Brain microvascular endothelial cell (primary cell): ENCODE data around the gene TFEB.

Experiments used
- DNase-seq: peaks from one replicate; pipeline ENCODE4 v3.0.0-alpha.2; 2020
- H3K27ac ChIP-seq: fragments of 250-450 bp; sonication (Bioruptor Pico); 2 replicates; pipeline ENCODE4 v1.5.1; 2020; ENCODE audit warnings: mild to moderate bottlenecking, moderate library complexity
- H3K27me3 ChIP-seq: fragments of 250-450 bp; sonication (Bioruptor Pico); replicated peaks from 2 replicates; pipeline ENCODE4 v1.5.1; 2020; ENCODE audit warnings: mild to moderate bottlenecking
- H3K36me3 ChIP-seq: fragments of 250-450 bp; sonication (Bioruptor Pico); replicated peaks from 2 replicates; pipeline ENCODE4 v1.5.1; 2020; ENCODE audit warnings: mild to moderate bottlenecking
- H3K4me3 ChIP-seq: 2 replicates; pipeline ENCODE4 v1.5.1; 2011; ENCODE audit warnings: low read depth, mild to moderate bottlenecking, control low read depth, low read length, moderate library complexity
- CTCF ChIP-seq: IDR thresholded peaks from 2 replicates; pipeline ENCODE4 v1.5.1; 2011; ENCODE audit warnings: low read depth, mild to moderate bottlenecking, moderate library complexity, low read length, control low read depth, inconsistent platforms; ENCODE audit errors: missing control alignments
- in situ Hi-C: cut with HindIII; loops from 2 replicates; pipeline ENCODE4 v1.10.0; 2017; ENCODE audit warnings: low sequenced_read_pairs, low pct_ligation_motif_present

Gene TFEB

DNA sequence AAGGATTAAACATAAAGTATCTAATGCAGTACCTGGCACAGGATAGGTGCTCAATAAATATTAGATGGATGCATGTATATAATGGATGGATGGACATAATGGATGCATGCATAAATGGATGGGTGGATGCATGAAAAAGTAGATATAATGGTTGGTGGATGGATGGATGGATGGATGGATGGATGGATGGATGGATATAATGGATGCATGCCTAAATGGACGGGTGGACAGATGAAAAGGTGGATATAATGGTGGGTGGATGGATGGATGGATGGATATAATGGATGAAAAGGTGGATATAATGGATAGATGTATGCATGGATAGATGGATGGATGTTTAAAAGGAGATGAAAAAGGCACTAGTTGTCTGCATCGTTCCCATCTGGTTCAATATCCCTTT is 26.0 kb downstream of the TFEB start:
- no peak for TF ChIP-seq CTCF
- in situ Hi-C loops: no loop called here
- no peak overlapping the region for H3K4me3 ChIP-seq
- no peaks in the 10 kb centered on the region for H3K27me3 ChIP-seq
- DNase-seq: no peak
- no peaks in the 10 kb centered on the region for H3K36me3 ChIP-seq
- no peak overlapping the region for H3K27ac ChIP-seq

DNA sequence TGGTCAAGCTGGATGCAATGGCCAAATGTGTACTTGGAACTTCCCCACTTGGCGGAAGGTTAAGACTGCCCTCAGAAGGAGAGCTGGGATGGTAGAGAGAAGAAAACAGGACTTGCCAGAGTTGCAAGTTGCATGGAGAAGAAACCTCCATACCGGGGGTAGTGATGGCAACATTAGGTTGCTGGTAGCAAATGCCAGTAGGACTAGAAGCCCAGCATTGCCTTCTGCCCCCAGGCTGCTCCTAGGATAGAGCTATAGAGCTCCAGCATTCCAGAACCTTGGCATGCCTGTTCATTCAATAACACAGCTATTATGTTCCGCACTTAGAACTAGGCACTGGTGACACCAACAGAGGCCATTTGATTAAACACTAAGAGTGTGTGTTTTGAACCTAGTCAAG is 26.6 kb downstream of the TFEB start:
- DNase-seq: no peak
- Histone ChIP-seq H3K27me3 (no peaks in the 10 kb centered on the region), H3K27ac (no peak overlapping the region), H3K36me3 (no peaks in the 10 kb centered on the region), H3K4me3 (no peak overlapping the region)
- no peak for TF ChIP-seq CTCF
- in situ Hi-C loops: no loop called here

DNA sequence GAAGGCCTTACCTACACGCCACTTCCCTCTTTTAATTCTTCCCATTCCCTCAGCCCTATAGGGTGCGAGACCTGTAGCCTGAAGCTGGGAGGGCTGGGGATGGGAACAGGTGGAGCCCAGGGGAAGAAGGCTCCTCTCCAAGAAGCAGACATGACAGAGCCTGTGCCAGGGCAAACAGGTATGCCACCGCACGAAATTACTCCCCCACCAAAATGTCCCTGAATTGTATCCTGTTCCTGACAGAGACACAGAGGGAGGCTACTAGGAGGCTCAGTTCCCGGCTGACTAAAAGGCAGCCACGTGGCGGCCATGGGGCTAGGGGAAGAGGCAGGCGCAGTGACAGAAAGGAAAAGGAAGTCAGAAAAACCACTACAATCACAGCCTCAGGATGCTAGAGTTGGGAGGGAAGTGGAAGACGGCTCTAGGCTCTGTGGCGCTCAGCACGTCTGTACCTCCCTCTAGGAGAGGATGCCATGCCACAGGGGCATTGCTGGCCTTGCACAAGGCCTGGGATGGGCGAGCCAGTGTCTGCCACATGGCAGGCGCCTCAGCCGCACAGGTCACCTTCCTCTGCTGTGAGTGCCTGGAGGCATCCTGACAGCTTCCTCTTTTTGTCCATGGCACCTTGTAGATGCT is 27.7 kb downstream of the TFEB start:
- DNase-seq: no peak
- no peak for TF ChIP-seq CTCF
- Histone ChIP-seq H3K36me3 (no peaks in the 10 kb centered on the region), H3K4me3 (no peak overlapping the region), H3K27me3 (no peaks in the 10 kb centered on the region), H3K27ac (no peak overlapping the region)
- in situ Hi-C loops: no loop called here

DNA sequence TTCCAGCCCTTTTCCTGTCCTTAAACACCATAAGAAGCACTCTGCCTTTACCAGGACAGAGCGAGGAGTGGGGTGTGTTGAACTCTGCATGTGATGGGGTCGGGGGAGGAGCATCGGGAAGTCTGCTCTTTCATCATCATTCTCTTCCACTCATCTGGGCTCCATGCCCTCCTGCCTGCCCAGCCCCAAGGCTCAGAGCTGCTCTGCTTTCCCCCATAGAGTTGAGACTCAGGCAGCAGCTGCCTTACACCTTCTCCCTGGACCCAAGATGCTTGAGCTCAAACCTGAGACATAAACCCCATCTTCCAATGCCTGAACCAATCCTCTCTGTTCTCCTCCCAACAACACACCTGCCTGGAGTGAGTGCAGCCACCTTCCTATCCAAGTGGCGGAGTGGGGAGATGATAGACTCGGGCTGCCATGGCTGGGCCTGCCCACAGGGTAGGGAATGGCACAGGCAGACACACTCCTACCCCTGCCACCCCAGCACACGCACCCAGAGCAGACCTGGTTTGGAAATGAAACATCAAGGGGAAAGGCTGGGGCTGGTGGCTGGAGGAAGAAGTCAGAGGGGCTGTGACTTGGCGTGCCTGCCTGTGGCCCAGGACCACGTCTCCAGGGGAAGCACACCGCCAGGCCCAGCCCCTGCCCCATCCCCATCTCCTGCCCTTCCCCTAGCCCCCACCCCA is 28.4 kb downstream of the TFEB start:
- Histone ChIP-seq H3K4me3 (no peak overlapping the region), H3K27me3 (no peaks in the 10 kb centered on the region), H3K36me3 (no peaks in the 10 kb centered on the region), H3K27ac (no peak overlapping the region)
- DNase-seq: no peak
- in situ Hi-C loops: no loop called here
- TF ChIP-seq CTCF: no peak

GRCh38 chr6:41705996-41706835 is 29.2 kb downstream of the TFEB start:
- in situ Hi-C loops: no loop called here
- H3K27me3 ChIP-seq: no peaks in the 10 kb centered on the region
- peak; percentile 56 for DNase-seq
- no peaks in the 10 kb centered on the region for H3K36me3 ChIP-seq
- no peak overlapping the region for H3K27ac ChIP-seq
- no peak overlapping the region for H3K4me3 ChIP-seq
- peak; percentile 80 for TF ChIP-seq CTCF
